Fibroblast of peridontal ligament (primary cell): ENCODE data around the gene PKP4.
A peak's percentile ranks its signal among the peaks of the same experiment; 100 is the strongest.
"Not testable (repeated sequence)": the region's sequence is repeated elsewhere in the genome, so short reads cannot be mapped to it uniquely, and the experiment has no call there.

Source experiments
- DNase-seq: peaks from one replicate; pipeline ENCODE4 v3.0.0-alpha.2; 2010; ENCODE audit errors: extremely low read depth

The PKP4 gene

GRCh38 chr2:158687315-158687714 is 230.6 kb downstream of the PKP4 start:
- no peak for DNase-seq

DNA sequence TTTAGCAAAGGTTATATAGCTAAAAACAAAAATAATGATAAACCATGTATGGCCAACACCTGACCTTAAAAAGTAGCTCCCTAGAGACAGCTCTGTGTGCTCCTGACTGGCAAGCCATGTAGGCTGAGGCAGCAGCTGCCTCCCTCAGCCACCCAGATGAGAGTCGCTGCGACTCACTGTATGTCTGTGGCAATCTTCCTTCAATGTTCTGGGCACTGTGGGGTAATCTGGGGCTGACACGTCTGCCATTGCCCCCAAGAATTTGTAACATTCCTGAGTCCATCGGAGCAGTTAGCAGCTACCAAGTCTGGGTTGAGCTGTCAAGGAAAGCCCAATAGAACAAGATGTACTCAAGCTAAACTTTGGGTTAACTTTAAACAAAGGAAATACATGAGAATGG is 232.0 kb downstream of the PKP4 start:
- peak; percentile 57 for DNase-seq

GRCh38 chr2:158689391-158689790 is 232.6 kb downstream of the PKP4 start:
- no peak for DNase-seq

DNA sequence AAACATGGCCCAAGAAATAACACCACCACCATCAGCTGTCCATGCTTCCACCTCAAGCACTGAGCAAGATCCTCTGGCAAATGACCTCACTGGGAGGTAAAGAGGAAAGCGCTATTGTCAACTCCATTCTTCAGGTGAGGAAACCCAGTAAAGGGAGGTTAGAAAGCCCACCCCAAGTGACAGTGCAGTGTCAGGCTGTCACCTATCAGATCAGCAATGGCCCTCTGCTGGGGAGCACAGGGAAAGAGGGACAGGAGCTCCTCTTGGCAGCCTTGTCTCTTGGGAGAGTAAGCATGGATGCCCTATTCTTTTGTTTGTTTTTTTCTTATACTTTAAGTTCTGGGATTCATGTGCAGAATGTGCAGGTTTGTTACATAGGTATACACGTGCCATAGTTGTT is 234.1 kb downstream of the PKP4 start:
- DNase-seq, result no peak

DNA sequence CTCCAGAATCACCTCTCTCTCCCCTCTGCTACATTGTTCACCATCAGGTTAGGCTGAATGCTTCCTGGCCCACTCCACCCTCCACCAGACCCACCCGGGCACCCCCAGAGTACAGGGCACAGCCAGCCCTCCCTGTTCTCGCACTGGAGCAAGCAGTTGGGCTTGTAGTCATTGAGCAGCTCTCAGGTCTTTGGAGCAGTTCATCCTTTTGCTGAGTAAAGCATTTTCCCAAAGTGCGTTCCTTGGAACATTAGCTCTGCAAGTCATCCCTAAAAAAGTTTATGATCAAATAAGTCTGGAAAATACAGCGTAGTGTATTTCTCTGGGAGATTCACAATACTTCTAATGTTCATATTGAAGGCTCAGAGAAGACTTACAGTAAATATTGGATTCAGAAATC is 234.9 kb downstream of the PKP4 start:
- no peak for DNase-seq

GRCh38 chr2:158692372-158693103 is 235.8 kb downstream of the PKP4 start:
- DNase-seq, result no peak

- no peak for DNase-seq
Measured at GRCh38 chr2:158693476-158693875, 236.7 kb downstream of the PKP4 start.

- no peak for DNase-seq
Measured at GRCh38 chr2:158695305-158695704, 238.6 kb downstream of the PKP4 start.

DNA sequence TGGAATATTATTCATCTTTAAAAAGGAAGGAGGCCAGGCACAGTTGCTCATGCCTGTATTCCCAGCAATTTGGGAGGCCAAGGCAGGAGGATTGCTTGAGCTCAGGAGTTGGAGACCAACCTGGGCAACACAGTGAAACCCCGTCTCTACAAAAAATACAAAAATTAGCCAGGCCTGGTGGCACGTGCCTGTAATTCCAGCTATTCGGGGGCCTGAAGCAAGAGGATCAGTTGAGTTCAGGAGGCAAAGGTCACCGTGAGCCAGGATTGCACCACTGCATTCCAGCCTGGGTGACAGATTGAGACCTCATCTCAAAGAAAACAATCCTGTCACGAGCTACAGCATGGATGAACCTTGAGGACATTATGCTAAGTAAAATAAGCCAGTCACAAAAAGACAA is 239.0 kb downstream of the PKP4 start:
- not testable (repeated sequence) for DNase-seq

GRCh38 chr2:158699323-158699722 is 242.6 kb downstream of the PKP4 start:
- no peak for DNase-seq

DNA sequence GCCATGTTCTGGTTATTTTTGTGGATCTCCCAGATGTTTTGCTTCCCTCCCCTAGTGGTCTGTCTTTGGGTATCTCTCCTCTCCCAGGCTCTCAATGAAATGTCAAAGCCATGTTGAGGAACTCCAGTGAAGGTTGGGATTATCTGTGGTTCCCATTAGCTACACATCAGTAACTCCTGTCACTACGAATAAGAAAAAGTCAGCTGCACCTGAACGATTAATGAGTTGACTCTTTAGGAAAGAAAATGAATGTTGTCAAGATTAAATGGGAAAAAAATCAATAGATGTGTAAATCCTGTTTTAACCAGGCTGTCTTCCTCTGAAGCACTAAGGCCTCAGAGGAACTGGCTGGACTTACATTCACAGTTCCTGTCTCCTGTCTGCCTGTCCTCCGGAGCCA is 244.3 kb downstream of the PKP4 start:
- DNase-seq, result no peak

DNA sequence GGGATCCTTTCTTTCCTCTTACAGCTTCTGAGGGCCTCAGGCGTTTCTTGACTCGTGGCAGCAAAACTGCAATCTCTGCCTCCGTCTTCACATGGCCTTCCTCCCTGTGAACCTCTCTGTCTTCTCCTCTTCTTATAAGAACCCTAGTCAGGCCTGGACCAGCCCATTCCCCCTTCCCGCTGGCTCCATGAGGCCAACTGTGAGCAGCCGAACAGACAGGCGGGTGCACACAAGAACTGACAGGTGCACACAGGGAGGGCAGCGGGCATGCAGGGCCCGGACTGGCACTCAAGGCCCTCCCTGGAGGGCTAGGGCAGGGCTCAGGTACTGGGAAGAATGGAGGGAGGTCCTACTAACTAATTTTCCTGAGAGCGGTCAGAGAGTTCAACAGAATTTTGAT is 246.0 kb downstream of the PKP4 start:
- no peak for DNase-seq

DNA sequence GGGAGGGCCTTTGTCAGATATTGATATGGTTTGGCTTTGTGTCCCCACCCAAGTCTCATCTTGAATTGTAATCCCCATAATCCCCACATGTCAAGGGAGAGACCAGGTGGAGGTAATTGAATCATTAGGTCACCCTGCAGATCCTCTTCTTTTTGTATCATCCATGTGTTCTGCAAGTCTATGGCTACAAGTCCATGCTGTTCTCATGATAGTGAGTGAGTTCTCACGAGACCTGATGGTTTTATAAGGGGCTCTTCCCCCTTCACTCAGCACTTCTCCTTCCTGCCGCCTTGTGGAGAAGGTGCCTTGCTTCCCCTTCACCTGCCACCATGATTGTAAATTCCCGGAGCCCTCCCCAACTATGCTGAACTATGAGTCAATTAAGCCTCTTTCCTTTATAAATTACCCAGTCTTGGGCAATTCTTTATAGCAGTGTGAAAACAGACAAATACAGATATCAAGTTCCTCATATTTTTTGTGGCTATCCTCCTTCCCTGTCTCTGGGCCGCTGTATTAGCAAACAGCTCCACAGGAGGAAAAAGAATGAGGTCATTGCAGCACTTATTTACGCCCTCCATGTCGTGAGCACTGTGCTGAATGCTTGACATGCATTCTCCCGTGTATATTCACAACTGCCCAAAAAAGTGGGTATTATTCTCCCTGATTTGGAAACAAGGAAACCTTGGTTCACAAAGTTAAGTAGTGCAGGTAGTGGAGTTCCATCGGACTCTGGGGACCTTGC is 248.1 kb downstream of the PKP4 start:
- DNase-seq, result not testable (repeated sequence)

GRCh38 chr2:158712791-158713522 is 256.2 kb downstream of the PKP4 start:
- no peak for DNase-seq

DNA sequence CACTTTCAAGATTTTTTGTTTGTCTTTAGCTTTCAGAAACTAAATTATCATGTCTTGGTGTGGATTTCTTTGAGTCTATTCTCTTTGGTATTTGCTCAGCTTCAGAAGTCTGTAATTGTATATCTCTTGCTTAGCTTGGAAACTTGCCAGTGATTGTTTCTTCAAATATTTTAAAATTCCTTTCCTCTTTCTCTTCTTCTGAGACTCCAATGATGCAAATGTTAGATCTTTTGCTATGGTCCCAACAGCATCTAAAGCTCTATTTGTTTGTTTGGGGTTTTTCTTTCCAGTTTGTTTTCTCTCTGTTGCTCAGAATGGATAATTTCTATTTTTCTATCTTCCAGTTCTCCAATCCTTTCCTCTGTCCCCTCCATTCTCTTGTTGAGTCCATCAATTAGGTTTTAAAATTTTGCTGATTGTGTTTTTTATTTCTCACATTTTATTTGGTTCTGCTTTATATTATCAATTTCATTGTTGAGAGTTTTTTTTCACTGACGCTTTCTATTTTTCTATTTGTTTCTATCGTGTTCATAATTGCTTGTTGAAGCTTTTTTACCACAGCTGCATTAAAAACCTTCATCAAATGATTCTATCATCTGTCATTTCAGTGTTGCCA is 256.9 kb downstream of the PKP4 start:
- no peak for DNase-seq

DNA sequence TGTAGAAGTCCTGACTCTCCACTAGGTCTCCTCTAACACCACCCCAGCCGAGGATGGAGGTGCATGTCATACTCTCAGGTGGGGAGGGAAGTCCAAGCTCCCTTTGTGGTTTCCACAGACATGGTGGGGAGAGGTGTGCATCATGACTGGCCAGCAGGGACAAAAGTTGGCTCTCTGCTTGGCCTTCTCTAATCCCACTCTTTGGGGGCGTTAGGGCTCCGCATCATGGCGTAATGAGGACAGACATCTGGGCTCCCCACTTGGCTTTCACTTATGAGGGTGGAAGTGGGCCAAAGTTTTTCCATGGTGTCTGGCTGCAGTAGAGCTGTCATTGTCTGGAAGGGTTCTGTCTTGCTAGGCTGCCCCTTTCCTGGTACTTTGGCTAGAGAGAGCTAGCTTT is 257.7 kb downstream of the PKP4 start:
- no peak for DNase-seq

DNA sequence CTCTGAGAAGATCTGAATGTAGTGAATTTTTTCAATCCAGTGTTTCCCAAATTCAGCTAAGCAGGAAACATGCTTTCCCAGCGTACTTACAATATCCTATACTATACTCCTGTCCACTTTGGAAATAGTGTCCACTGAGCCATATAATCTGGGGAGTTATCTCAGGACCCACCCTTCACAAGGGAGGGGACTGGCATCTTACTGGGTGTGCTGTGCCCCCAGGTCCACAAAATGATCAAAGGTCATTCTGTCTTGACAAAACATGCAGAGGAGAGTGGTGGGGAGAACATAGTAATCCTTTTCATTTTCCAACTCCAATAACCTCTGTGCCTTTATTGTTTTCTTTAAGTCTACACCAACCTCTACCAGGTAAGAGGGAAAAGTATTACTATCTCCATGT is 258.6 kb downstream of the PKP4 start:
- DNase-seq, result no peak

- no peak for DNase-seq
Measured at GRCh38 chr2:158716121-158716791, 259.5 kb downstream of the PKP4 start.

- DNase-seq, result no peak
Measured at GRCh38 chr2:158716921-158717320, 260.2 kb downstream of the PKP4 start.

DNA sequence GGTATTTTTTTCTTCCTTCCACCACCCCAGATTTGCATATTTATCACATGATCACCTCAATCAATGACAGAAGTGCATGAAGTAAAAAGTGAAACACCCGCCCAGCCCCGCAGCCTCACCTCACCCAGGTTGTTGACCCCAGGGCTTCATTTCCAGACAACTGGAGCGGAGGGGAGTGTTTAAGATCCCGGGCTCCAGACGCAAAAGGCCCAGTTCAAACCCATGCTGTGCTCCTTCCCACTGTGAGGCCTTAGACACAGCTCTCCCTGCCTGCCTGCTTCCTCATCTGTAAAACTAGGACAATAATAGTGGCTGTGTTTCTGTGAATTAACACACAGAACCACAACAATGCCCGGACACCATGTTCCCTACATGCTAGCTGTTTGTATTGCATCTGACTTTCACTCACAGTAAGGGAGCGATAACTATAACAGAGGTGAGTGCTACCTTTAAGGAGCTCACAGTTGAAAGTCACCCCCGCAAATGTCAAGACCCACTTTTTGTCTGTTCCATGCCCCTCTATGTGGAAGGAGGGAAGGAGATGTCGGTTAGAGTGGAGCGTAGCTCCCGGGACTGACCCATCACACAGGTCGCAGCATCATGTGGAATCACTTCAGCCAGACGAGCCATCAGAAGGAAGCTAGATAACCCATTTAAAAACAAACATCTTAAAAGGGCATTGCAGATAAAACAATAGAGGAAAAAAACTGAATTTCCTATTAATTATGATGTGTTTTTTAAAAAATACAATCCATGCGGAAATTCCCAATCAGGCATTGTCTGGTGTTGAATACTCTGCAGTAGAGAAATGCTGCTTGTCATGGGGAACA is 260.8 kb downstream of the PKP4 start:
- DNase-seq, result no peak

- DNase-seq, result no peak
Measured at GRCh38 chr2:158718196-158718585, 261.4 kb downstream of the PKP4 start.
